ENCODE results near the gene AMER3. TPM values are rescaled to one million over a fixed set of nuclear protein-coding genes. Genes with fewer than 3 reads are reported as not detected.
A peak's percentile ranks its signal among the peaks of the same experiment; 100 is the strongest.

The AMER3 gene
- total and polyA plus RNA-seq, 2 experiments from 2014 or later = 0.05 to 0.49 TPM

DNA sequence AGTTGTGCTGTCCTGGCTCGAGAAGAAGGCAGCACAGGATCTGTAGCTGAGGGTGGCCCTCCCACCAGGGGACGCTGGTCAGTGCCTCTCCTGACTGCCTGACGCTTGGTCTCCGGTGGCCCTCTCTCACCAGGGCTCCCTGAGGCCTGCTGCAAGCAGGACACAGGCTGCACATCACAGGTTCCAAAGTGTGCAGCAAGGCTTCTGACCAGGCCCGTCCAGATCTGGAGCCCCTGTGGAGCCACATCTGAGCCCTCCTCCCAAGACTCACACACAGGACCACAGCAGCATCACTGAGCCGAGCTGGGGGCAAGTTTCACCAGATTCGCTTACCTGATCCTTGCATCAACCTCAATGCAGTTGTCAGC lies 12.1 kb downstream of the AMER3 start:
- H3K9me2 ChIP-seq (ENCODE audit: insufficient read depth) = no peaks in the 10 kb centered on the region
- H3K4me1 ChIP-seq (ENCODE audit: insufficient read depth) = no peaks in the 10 kb centered on the region; the same call in 1 of the 2 replicates
- no peak overlapping the region for H3K27ac Mint-ChIP-seq
- DNase-seq (ENCODE audit: low spot score) (no peak), ATAC-seq (peak; percentile 37)
- no peak overlapping the region for H3K4me3 Mint-ChIP-seq
- H3K27ac ChIP-seq (ENCODE audit: low read depth) = no peak overlapping the region
- no peaks in the 10 kb centered on the region for H3F3A ChIP-seq (replicated peaks; ENCODE audit: low read depth)
- no peaks in the 10 kb centered on the region for H4K20me1 ChIP-seq (replicated peaks; ENCODE audit: insufficient read depth)
- H3K79me2 ChIP-seq (replicated peaks; ENCODE audit: insufficient read depth) = no peaks in the 10 kb centered on the region
- no peaks in the 10 kb centered on the region for H3K27me3 ChIP-seq (ENCODE audit: insufficient read depth)
- no peak overlapping the region for H3K4me2 ChIP-seq
- TF ChIP-seq CTCF (conservative IDR thresholded peaks at IDR 0.05; ENCODE audit: low read depth in 2 of 2) = peak in 1 of 2 experiments; percentile 53; a peak in 2 of 4 replicates
- TF ChIP-seq, protein P1, sequence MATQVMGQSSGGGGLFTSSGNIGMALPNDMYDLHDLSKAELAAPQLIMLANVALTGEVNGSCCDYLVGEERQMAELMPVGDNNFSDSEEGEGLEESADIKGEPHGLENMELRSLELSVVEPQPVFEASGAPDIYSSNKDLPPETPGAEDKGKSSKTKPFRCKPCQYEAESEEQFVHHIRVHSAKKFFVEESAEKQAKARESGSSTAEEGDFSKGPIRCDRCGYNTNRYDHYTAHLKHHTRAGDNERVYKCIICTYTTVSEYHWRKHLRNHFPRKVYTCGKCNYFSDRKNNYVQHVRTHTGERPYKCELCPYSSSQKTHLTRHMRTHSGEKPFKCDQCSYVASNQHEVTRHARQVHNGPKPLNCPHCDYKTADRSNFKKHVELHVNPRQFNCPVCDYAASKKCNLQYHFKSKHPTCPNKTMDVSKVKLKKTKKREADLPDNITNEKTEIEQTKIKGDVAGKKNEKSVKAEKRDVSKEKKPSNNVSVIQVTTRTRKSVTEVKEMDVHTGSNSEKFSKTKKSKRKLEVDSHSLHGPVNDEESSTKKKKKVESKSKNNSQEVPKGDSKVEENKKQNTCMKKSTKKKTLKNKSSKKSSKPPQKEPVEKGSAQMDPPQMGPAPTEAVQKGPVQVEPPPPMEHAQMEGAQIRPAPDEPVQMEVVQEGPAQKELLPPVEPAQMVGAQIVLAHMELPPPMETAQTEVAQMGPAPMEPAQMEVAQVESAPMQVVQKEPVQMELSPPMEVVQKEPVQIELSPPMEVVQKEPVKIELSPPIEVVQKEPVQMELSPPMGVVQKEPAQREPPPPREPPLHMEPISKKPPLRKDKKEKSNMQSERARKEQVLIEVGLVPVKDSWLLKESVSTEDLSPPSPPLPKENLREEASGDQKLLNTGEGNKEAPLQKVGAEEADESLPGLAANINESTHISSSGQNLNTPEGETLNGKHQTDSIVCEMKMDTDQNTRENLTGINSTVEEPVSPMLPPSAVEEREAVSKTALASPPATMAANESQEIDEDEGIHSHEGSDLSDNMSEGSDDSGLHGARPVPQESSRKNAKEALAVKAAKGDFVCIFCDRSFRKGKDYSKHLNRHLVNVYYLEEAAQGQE (IDR thresholded peaks at IDR 0.05; ENCODE audit: unreplicated experiment) = no peak
- peaks cover 4% of the 10 kb centered on the region; the same call in 2 of the 3 replicates for H3K4me1 Mint-ChIP-seq
- no peak overlapping the region for H3K4me3 ChIP-seq
- H3K36me3 ChIP-seq (ENCODE audit: insufficient read depth) = no peaks in the 10 kb centered on the region
- H3K27me3 Mint-ChIP-seq (ENCODE audit: insufficient read depth, low read depth, poor library complexity) = peaks cover 10% of the 10 kb centered on the region
- H3K36me3 Mint-ChIP-seq (ENCODE audit: low read depth) = no peaks in the 10 kb centered on the region
- peaks cover 4% of the 10 kb centered on the region; the same call in 2 of the 3 replicates for H3K9me3 Mint-ChIP-seq
- no peak overlapping the region for H2AFZ ChIP-seq

DNA sequence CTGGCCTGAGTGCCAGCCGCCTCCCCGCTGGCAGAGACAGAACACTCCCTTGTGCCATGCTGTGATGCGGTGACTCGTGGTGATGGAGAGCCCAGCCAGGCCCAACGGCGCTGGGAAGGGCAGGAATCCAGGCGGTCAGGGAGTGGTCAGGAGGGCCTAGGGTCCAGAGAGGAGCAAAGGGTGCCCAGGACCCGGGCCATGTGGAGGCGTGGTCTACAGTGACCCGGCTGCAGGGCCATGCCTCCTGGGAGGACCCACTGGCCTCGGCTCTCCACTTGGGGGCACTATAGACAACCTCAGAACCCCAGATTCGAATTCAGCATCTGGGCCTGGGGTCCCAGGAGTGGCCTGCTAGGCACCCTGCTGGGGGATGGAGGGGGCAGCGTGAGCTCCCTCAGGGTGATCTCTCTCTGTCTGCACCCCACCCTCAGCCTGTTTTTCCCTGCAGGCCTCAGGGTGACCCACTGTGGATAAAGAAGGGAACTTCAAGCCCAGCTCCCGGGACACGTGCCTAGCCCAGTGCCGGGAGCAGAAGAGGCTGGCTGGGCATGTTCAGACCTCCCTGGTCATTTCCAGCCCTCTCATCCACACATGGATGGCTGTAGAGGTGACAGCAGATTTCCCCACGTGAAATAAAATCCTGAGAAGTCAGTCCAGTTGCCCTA lies 13.0 kb downstream of the AMER3 start:
- Mint-ChIP-seq H3K27me3 (ENCODE audit: insufficient read depth, low read depth, poor library complexity) (peaks cover 10% of the 10 kb centered on the region), H3K4me1 (peaks cover 4% of the 10 kb centered on the region; the same call in 2 of the 3 replicates), H3K27ac (no peak overlapping the region), H3K36me3 (ENCODE audit: low read depth) (no peaks in the 10 kb centered on the region), H3K9me3 (peaks cover 7% of the 10 kb centered on the region; the same call in 2 of the 3 replicates), H3K4me3 (no peak overlapping the region)
- peak; percentile 37 for DNase-seq (ENCODE audit: low spot score)
- Histone ChIP-seq H3K79me2 (replicated peaks; ENCODE audit: insufficient read depth) (no peaks in the 10 kb centered on the region), H4K20me1 (replicated peaks; ENCODE audit: insufficient read depth) (no peaks in the 10 kb centered on the region), H3K4me2 (no peak overlapping the region), H3K4me3 (no peak overlapping the region), H3K4me1 (ENCODE audit: insufficient read depth) (no peaks in the 10 kb centered on the region; the same call in 1 of the 2 replicates), H3K27ac (ENCODE audit: low read depth) (no peak overlapping the region), H3K36me3 (ENCODE audit: insufficient read depth) (no peaks in the 10 kb centered on the region), H2AFZ (no peak overlapping the region), H3K9me2 (ENCODE audit: insufficient read depth) (no peaks in the 10 kb centered on the region), H3F3A (replicated peaks; ENCODE audit: low read depth) (no peaks in the 10 kb centered on the region), H3K27me3 (ENCODE audit: insufficient read depth) (no peaks in the 10 kb centered on the region)
- ATAC-seq = peak; percentile 79
- TF ChIP-seq POLR2AphosphoS5 (IDR thresholded peaks at IDR 0.05; ENCODE audit: low read depth) (no peak), ZNF462 (CRISPR knock-in tag; IDR thresholded peaks at IDR 0.05) (no peak)
- TF ChIP-seq, protein P1 (IDR thresholded peaks at IDR 0.05; ENCODE audit: unreplicated experiment) = no peak
